WTC11 (cell line): ENCODE measurements around the gene BRCA1. TPM values are rescaled to one million over a fixed set of nuclear protein-coding genes. Genes with fewer than 3 reads are reported as not detected.

ENCODE experiments used
- ATAC-seq: fragments of 200-7000 bp; cut with Tn5 transposase; 2 replicates; pipeline ENCODE4 v1.10.0; 2021; ENCODE audit warnings: mild to moderate bottlenecking, moderate library complexity
- CTCF ChIA-PET: fragments of 300-600 bp; sonication (Branson Sonifier 250); formaldehyde crosslinking; loops from one replicate; lab custom pipeline; 2021; ENCODE audit warnings: antibody characterized with exemption; lab: Charles Lee
- POLR2A ChIA-PET: fragments of 350-600 bp; sonication (Branson Sonifier 250); formaldehyde crosslinking; loops from one replicate; lab custom pipeline; 2021; ENCODE audit warnings: antibody characterized with exemption; lab: Charles Lee
- DNase-seq: peaks from one replicate; pipeline ENCODE4 v3.0.0; 2021; ENCODE audit warnings: low spot score
- H3K27ac Mint-ChIP-seq: 2 replicates; pipeline ENCODE4 v1.8.0; 2021; ENCODE audit warnings: mixed read lengths
- H3K27me3 Mint-ChIP-seq: 2 replicates; pipeline ENCODE4 v1.8.0; 2021; ENCODE audit warnings: low read depth, mild to moderate bottlenecking, moderate library complexity, mixed read lengths
- H3K36me3 Mint-ChIP-seq: 2 replicates; pipeline ENCODE4 v1.8.0; 2021; ENCODE audit warnings: mixed read lengths
- H3K4me1 Mint-ChIP-seq: 2 replicates; pipeline ENCODE4 v1.8.0; 2022; ENCODE audit warnings: mixed read lengths
- H3K4me3 Mint-ChIP-seq: 2 replicates; pipeline ENCODE4 v1.8.0; 2021; ENCODE audit warnings: mild to moderate bottlenecking, moderate library complexity, mixed read lengths
- H3K9me3 Mint-ChIP-seq: 2 replicates; pipeline ENCODE4 v1.8.0; 2021; ENCODE audit warnings: mixed read lengths
- ATF1 ChIP-seq: sonication (generic); formaldehyde crosslinking; IDR thresholded peaks from 2 replicates; pipeline ENCODE4 v1.8.1; 2023; ENCODE audit warnings: mild to moderate bottlenecking, moderate library complexity, missing genetic modification reagents
- EMX1 ChIP-seq: fragments of 250-450 bp; sonication (Bioruptor Pico); IDR thresholded peaks from 2 replicates; pipeline ENCODE4 v1.8.0; 2021; ENCODE audit warnings: mild to moderate bottlenecking
- FOXJ3 ChIP-seq: sonication (generic); formaldehyde crosslinking; IDR thresholded peaks from 2 replicates; pipeline ENCODE4 v1.9.0; 2021; ENCODE audit warnings: missing genetic modification reagents, mild to moderate bottlenecking, borderline replicate concordance
- IRF1 ChIP-seq: sonication (generic); formaldehyde crosslinking; IDR thresholded peaks from 2 replicates; pipeline ENCODE4 v1.8.0; 2023; ENCODE audit warnings: missing genetic modification reagents
- IRF2 ChIP-seq: sonication (generic); formaldehyde crosslinking; IDR thresholded peaks from 2 replicates; pipeline ENCODE4 v1.8.0; 2022; ENCODE audit warnings: low read depth, missing genetic modification reagents, borderline replicate concordance
- JUN ChIP-seq: sonication (generic); formaldehyde crosslinking; IDR thresholded peaks from 2 replicates; pipeline ENCODE4 v1.8.0; 2023; ENCODE audit warnings: mild to moderate bottlenecking, missing genetic modification reagents
- MAX ChIP-seq: sonication (generic); formaldehyde crosslinking; IDR thresholded peaks from 2 replicates; pipeline ENCODE4 v1.8.0; 2022; ENCODE audit warnings: mild to moderate bottlenecking, missing genetic modification reagents
- SMAD4 ChIP-seq: sonication (generic); formaldehyde crosslinking; IDR thresholded peaks from 2 replicates; pipeline ENCODE4 v1.8.0; 2022; ENCODE audit warnings: mild to moderate bottlenecking, missing genetic modification reagents
- TEAD1 ChIP-seq: sonication (generic); formaldehyde crosslinking; IDR thresholded peaks from 2 replicates; pipeline ENCODE4 v1.8.0; 2022; ENCODE audit warnings: mild to moderate bottlenecking, missing genetic modification reagents
- USF2 ChIP-seq: sonication (generic); formaldehyde crosslinking; IDR thresholded peaks from 2 replicates; pipeline ENCODE4 v1.8.1; 2023; ENCODE audit warnings: mild to moderate bottlenecking, missing genetic modification reagents, moderate library complexity
- ZBTB21 ChIP-seq: sonication (generic); formaldehyde crosslinking; IDR thresholded peaks from 2 replicates; pipeline ENCODE4 v1.8.1; 2023; ENCODE audit warnings: mild to moderate bottlenecking, missing genetic modification reagents, borderline replicate concordance
- ZNF232 ChIP-seq: sonication (generic); formaldehyde crosslinking; IDR thresholded peaks from 2 replicates; pipeline ENCODE4 v1.8.0; 2022; ENCODE audit warnings: mild to moderate bottlenecking, missing genetic modification reagents
- ZNF281 ChIP-seq: sonication (generic); formaldehyde crosslinking; IDR thresholded peaks from 2 replicates; pipeline ENCODE4 v1.8.0; 2023; ENCODE audit warnings: mild to moderate bottlenecking, missing genetic modification reagents
- ZNF396 ChIP-seq: fragments of 250-450 bp; sonication (Bioruptor Pico); IDR thresholded peaks from 2 replicates; pipeline ENCODE4 v1.8.0; 2021; ENCODE audit warnings: mild to moderate bottlenecking, moderate library complexity, borderline replicate concordance
- total RNA-seq: library from RNA; stranded (reverse); gene quantifications from 3 replicates; pipeline ENCODE4 v1.2.3, GENCODE V29; 2021
- TF ChIP-seq, protein P1 (sequence below): sonication (generic); formaldehyde crosslinking; IDR thresholded peaks from 2 replicates; pipeline ENCODE4 v1.8.0; 2022; ENCODE audit warnings: mild to moderate bottlenecking, missing genetic modification reagents
- TF ChIP-seq, protein P2 (sequence below): sonication (generic); formaldehyde crosslinking; IDR thresholded peaks from 2 replicates; pipeline ENCODE4 v1.8.1; 2022; ENCODE audit warnings: mild to moderate bottlenecking, missing genetic modification reagents, moderate library complexity, borderline replicate concordance
- TF ChIP-seq, protein P3 (sequence below): sonication (generic); formaldehyde crosslinking; conservative IDR thresholded peaks from 2 replicates; pipeline ENCODE4 v1.8.1; 2022; ENCODE audit warnings: mild to moderate bottlenecking, missing genetic modification reagents
- TF ChIP-seq, protein P4 (sequence below): sonication (generic); formaldehyde crosslinking; IDR thresholded peaks from 2 replicates; pipeline ENCODE4 v1.8.0; 2023; ENCODE audit warnings: missing genetic modification reagents, mild to moderate bottlenecking, borderline replicate concordance
- TF ChIP-seq, protein P5 (sequence below): fragments of 250-450 bp; sonication (Bioruptor Pico); IDR thresholded peaks from 2 replicates; pipeline ENCODE4 v1.8.0; 2021; ENCODE audit warnings: mild to moderate bottlenecking

Gene BRCA1
- total RNA-seq, 1 experiment from 2014 or later = 37.8 TPM

DNA sequence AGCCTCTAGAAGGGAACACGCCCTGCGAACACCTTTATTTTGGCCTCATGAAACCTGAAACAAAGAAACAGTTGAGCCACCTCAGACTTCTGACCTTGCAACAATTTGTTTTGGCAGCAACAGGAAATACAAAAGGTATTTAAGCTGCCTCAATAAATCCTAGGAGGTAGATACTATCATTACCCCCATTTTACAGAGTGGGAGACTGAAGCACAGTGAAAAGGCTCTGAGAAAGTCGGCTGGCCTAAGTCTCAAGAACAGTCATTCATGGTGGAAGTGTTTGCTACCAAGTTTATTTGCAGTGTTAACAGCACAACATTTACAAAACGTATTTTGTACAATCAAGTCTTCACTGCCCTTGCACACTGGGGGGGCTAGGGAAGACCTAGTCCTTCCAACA lies 81.1 kb downstream of the BRCA1 start:
- no peak for TF ChIP-seq ZNF396 (CRISPR knock-in tag)
- no peak for TF ChIP-seq FOXJ3
- TF ChIP-seq EMX1 (CRISPR knock-in tag) = no peak
- no peak for TF ChIP-seq SMAD4 (CRISPR knock-in tag)
- no peak for TF ChIP-seq ZNF232 (CRISPR knock-in tag)
- no peak for TF ChIP-seq IRF1
- TF ChIP-seq MAX (CRISPR knock-in tag) = no peak
- no peak for TF ChIP-seq JUN
- TF ChIP-seq, protein P1, sequence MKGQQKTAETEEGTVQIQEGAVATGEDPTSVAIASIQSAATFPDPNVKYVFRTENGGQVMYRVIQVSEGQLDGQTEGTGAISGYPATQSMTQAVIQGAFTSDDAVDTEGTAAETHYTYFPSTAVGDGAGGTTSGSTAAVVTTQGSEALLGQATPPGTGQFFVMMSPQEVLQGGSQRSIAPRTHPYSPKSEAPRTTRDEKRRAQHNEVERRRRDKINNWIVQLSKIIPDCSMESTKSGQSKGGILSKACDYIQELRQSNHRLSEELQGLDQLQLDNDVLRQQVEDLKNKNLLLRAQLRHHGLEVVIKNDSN (CRISPR knock-in tag) = no peak
- TF ChIP-seq USF2 (CRISPR knock-in tag) = no peak
- no peak for TF ChIP-seq ZBTB21 (CRISPR knock-in tag)
- TF ChIP-seq ATF1 (CRISPR knock-in tag) = no peak
- no peak for TF ChIP-seq IRF2
- TF ChIP-seq, protein P2, sequence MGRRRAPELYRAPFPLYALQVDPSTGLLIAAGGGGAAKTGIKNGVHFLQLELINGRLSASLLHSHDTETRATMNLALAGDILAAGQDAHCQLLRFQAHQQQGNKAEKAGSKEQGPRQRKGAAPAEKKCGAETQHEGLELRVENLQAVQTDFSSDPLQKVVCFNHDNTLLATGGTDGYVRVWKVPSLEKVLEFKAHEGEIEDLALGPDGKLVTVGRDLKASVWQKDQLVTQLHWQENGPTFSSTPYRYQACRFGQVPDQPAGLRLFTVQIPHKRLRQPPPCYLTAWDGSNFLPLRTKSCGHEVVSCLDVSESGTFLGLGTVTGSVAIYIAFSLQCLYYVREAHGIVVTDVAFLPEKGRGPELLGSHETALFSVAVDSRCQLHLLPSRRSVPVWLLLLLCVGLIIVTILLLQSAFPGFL (CRISPR knock-in tag) = no peak
- TF ChIP-seq TEAD1 (CRISPR knock-in tag) = no peak
- TF ChIP-seq ZNF281 (CRISPR knock-in tag) = no peak
- TF ChIP-seq, protein P3, sequence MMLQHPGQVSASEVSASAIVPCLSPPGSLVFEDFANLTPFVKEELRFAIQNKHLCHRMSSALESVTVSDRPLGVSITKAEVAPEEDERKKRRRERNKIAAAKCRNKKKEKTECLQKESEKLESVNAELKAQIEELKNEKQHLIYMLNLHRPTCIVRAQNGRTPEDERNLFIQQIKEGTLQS = no peak
- H3K4me3 Mint-ChIP-seq = no peak overlapping the region
- H3K27ac Mint-ChIP-seq = peak overlapping the region; percentile 59; the same call in 1 of the 2 replicates
- H3K9me3 Mint-ChIP-seq = no peaks in the 10 kb centered on the region
- peaks cover 16% of the 10 kb centered on the region for H3K36me3 Mint-ChIP-seq
- POLR2A ChIA-PET = interaction anchor here (0.8 kb wide), 1 partner anchor 125 kb away, joined by 3 read pairs; no protein-coding TSS in a partner anchor
- H3K4me1 Mint-ChIP-seq = peaks cover 47% of the 10 kb centered on the region
- no peaks in the 10 kb centered on the region for H3K27me3 Mint-ChIP-seq
- DNase-seq = no peak
- ATAC-seq = no peak
- CTCF ChIA-PET = no interaction called here

GRCh38 chr17:43043307-43043706 lies 81.9 kb downstream of the BRCA1 start:
- H3K4me3 Mint-ChIP-seq = no peak overlapping the region
- H3K4me1 Mint-ChIP-seq = peaks cover 48% of the 10 kb centered on the region
- peaks cover 16% of the 10 kb centered on the region for H3K36me3 Mint-ChIP-seq
- no peaks in the 10 kb centered on the region for H3K9me3 Mint-ChIP-seq
- ChIA-PET CTCF (interaction anchor here (4.3 kb wide), 1 partner anchor 18 kb away, joined by 45 read pairs; the partner anchor contains the start of gene RND2), POLR2A (interaction anchor here (0.6 to 2.0 kb wide), 2 partner anchors 19 to 126 kb away, joined by 3 to 4 read pairs; no protein-coding TSS in a partner anchor)
- no peaks in the 10 kb centered on the region for H3K27me3 Mint-ChIP-seq
- peak overlapping the region; percentile 98 for H3K27ac Mint-ChIP-seq
- DNase-seq = no peak
- no peak for ATAC-seq
- TF ChIP-seq, protein P4, sequence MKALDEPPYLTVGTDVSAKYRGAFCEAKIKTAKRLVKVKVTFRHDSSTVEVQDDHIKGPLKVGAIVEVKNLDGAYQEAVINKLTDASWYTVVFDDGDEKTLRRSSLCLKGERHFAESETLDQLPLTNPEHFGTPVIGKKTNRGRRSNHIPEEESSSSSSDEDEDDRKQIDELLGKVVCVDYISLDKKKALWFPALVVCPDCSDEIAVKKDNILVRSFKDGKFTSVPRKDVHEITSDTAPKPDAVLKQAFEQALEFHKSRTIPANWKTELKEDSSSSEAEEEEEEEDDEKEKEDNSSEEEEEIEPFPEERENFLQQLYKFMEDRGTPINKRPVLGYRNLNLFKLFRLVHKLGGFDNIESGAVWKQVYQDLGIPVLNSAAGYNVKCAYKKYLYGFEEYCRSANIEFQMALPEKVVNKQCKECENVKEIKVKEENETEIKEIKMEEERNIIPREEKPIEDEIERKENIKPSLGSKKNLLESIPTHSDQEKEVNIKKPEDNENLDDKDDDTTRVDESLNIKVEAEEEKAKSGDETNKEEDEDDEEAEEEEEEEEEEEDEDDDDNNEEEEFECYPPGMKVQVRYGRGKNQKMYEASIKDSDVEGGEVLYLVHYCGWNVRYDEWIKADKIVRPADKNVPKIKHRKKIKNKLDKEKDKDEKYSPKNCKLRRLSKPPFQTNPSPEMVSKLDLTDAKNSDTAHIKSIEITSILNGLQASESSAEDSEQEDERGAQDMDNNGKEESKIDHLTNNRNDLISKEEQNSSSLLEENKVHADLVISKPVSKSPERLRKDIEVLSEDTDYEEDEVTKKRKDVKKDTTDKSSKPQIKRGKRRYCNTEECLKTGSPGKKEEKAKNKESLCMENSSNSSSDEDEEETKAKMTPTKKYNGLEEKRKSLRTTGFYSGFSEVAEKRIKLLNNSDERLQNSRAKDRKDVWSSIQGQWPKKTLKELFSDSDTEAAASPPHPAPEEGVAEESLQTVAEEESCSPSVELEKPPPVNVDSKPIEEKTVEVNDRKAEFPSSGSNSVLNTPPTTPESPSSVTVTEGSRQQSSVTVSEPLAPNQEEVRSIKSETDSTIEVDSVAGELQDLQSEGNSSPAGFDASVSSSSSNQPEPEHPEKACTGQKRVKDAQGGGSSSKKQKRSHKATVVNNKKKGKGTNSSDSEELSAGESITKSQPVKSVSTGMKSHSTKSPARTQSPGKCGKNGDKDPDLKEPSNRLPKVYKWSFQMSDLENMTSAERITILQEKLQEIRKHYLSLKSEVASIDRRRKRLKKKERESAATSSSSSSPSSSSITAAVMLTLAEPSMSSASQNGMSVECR (CRISPR knock-in tag) = no peak
- TF ChIP-seq, protein P5, sequence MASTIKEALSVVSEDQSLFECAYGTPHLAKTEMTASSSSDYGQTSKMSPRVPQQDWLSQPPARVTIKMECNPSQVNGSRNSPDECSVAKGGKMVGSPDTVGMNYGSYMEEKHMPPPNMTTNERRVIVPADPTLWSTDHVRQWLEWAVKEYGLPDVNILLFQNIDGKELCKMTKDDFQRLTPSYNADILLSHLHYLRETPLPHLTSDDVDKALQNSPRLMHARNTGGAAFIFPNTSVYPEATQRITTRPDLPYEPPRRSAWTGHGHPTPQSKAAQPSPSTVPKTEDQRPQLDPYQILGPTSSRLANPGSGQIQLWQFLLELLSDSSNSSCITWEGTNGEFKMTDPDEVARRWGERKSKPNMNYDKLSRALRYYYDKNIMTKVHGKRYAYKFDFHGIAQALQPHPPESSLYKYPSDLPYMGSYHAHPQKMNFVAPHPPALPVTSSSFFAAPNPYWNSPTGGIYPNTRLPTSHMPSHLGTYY (CRISPR knock-in tag) = no peak
